ENCODE results near the gene LEKR1. TPM values are rescaled to one million over a fixed set of nuclear protein-coding genes. Genes with fewer than 3 reads are reported as not detected.

Gene LEKR1
- total RNA-seq, 1 donor from 2014 or later, result under 0.01 TPM

- peak; percentile 99 for DNase-seq (ENCODE audit: low read depth)
- no peak overlapping the region for H3K4me3 ChIP-seq (ENCODE audit: low read depth, low read length)
- no peak for FAIRE-seq
- H3K27me3 ChIP-seq (ENCODE audit: control insufficient read depth, insufficient read depth, low read length), result no peaks in the 10 kb centered on the region
- no peaks in the 10 kb centered on the region for H3K36me3 ChIP-seq (ENCODE audit: control insufficient read depth, insufficient read depth, low read length)
- TF ChIP-seq, protein P1, sequence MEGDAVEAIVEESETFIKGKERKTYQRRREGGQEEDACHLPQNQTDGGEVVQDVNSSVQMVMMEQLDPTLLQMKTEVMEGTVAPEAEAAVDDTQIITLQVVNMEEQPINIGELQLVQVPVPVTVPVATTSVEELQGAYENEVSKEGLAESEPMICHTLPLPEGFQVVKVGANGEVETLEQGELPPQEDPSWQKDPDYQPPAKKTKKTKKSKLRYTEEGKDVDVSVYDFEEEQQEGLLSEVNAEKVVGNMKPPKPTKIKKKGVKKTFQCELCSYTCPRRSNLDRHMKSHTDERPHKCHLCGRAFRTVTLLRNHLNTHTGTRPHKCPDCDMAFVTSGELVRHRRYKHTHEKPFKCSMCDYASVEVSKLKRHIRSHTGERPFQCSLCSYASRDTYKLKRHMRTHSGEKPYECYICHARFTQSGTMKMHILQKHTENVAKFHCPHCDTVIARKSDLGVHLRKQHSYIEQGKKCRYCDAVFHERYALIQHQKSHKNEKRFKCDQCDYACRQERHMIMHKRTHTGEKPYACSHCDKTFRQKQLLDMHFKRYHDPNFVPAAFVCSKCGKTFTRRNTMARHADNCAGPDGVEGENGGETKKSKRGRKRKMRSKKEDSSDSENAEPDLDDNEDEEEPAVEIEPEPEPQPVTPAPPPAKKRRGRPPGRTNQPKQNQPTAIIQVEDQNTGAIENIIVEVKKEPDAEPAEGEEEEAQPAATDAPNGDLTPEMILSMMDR (IDR thresholded peaks at IDR 0.05; ENCODE audit: insufficient read depth, low read length, severe bottlenecking), result no peak
Observed at GRCh38 chr3:156811089-156811862, 14.9 kb upstream of the LEKR1 start.

DNA sequence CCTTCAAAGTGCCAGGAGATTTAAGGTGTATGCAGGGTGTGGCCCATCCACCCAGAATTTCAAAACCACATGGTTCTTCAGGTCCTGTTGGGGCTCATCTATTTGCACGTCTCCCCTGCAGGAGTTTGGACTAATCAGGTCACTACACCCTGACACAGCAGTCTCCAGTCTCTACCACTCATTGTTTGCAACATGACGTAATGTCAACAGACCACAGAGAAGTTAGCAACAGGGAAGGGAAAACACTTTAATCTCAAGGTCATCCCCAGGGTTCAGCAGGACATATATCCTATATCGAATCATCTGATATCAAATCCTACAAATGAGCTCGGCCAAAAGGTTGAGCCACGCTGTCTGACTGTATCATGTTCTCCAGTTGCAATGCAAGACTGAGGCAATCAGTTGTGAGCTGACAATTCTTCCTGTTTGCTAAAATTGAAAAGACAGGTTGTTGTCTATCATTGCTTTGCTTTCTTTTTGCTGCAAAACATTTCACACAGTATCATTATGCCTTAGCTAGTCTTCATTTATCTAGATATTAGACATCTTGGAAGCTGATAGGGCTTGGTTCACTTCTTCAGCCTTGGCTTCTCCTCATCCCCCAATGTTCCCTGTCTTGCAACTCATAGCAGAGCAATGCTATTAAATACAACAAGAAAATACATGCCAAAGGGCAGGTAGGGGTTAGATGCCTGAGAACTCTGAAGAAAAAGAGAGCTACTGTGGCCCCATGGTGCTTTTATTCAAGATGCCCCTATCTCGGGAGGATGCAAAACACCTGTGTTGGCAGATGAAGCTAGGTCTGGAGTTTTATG, 13.4 kb upstream of the LEKR1 start:
- DNase-seq (ENCODE audit: low read depth) (peak; percentile 100), FAIRE-seq (no peak)
- TF ChIP-seq, protein P1 (IDR thresholded peaks at IDR 0.05; ENCODE audit: insufficient read depth, low read length, severe bottlenecking), result no peak
- H3K27me3 ChIP-seq (ENCODE audit: control insufficient read depth, insufficient read depth, low read length), result no peaks in the 10 kb centered on the region
- no peak overlapping the region for H3K4me3 ChIP-seq (ENCODE audit: low read depth, low read length)
- no peaks in the 10 kb centered on the region for H3K36me3 ChIP-seq (ENCODE audit: control insufficient read depth, insufficient read depth, low read length)

- H3K36me3 ChIP-seq (ENCODE audit: control insufficient read depth, insufficient read depth, low read length), result no peaks in the 10 kb centered on the region
- peak; percentile 87 for DNase-seq (ENCODE audit: low read depth)
- TF ChIP-seq, protein P1 (IDR thresholded peaks at IDR 0.05; ENCODE audit: insufficient read depth, low read length, severe bottlenecking), result no peak
- H3K4me3 ChIP-seq (ENCODE audit: low read depth, low read length), result no peak overlapping the region
- FAIRE-seq, result no peak
- H3K27me3 ChIP-seq (ENCODE audit: control insufficient read depth, insufficient read depth, low read length), result no peaks in the 10 kb centered on the region
Observed at GRCh38 chr3:156814295-156814694, 11.9 kb upstream of the LEKR1 start.

- peak overlapping the region; percentile 45 for H3K4me3 ChIP-seq (ENCODE audit: low read depth, low read length)
- H3K36me3 ChIP-seq (ENCODE audit: control insufficient read depth, insufficient read depth, low read length), result no peaks in the 10 kb centered on the region
- no peaks in the 10 kb centered on the region for H3K27me3 ChIP-seq (ENCODE audit: control insufficient read depth, insufficient read depth, low read length)
- TF ChIP-seq, protein P1 (IDR thresholded peaks at IDR 0.05; ENCODE audit: insufficient read depth, low read length, severe bottlenecking), result no peak
- FAIRE-seq (no peak), DNase-seq (ENCODE audit: low read depth) (no peak)
Observed at GRCh38 chr3:156816091-156816793, 9.9 kb upstream of the LEKR1 start.

DNA sequence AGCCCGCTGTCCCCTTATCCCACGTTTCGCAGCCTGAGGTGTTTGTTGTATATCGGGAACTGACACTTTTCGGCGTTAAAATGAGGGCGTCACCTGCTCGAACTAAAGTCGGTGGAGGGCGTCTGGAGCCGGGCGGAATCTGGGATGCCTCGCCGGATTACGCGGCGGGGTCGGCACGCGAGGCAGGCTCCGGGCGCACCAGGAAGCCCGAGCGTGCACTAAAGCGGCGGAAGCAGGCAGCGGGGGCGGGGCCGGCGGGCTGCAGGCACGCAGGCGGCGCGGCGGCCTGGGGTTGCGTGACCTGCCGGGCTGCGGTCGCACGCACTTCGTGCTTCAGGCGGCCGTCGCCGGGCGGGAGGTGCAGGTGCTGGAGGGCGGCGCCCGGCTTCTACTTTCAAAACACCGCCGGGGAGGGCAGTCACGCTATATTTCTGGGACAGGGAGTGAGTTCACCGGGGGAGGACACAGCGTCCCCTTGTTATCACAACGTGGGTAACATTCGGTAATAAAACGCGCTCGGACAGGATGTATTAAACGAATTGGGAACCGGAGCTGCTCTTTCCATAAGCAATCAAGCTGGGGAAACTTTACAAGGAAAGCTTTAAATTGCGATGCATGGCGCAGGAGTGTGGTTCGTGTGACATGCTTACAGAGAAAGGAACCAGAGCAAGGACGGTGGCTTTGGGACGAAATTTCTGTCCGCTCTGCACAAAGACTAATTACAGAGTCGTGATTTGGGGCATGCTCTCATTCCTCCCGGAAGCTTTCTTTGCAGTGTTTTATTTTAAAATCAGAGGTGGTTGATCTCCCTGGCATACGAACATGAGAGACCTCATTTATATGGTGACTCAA, 9.1 kb upstream of the LEKR1 start:
- TF ChIP-seq, protein P1 (IDR thresholded peaks at IDR 0.05; ENCODE audit: insufficient read depth, low read length, severe bottlenecking), result peak; percentile 24
- no peaks in the 10 kb centered on the region for H3K27me3 ChIP-seq (ENCODE audit: control insufficient read depth, insufficient read depth, low read length)
- H3K4me3 ChIP-seq (ENCODE audit: low read depth, low read length), result peak overlapping the region; percentile 45
- DNase-seq (ENCODE audit: low read depth) (peak; percentile 68), FAIRE-seq (no peak)
- no peaks in the 10 kb centered on the region for H3K36me3 ChIP-seq (ENCODE audit: control insufficient read depth, insufficient read depth, low read length)
